GM18526 (cell line): Measurements from ENCODE around the gene HDC.

Experiments used
- POLR2A ChIP-seq: IDR thresholded peaks from 3 replicates; pipeline ENCODE4 v1.6.1; 2011; ENCODE audit not compliant: insufficient read length; ENCODE audit errors: extremely low read depth

The HDC gene

GRCh38 chr15:50206020-50206419 lies 59.5 kb downstream of the HDC start:
- no peak for TF ChIP-seq POLR2A

DNA sequence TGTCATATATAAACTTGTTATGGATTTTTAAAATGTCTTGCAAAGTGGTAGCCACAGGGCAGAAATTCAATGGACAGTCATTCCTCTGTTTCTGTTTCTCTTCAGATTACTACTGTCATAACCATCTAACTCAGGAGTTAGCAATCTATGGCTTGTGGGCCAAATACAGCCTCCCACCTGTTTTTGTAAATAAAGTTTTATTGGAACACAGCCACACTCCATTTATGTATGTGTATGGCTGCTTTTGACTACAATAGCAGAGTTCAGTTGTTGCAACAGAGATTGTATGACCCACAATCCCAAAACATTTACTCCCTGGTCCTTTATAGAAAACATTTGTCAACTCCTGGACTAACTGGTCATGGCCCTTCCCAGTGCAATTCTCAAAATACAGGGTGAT lies 63.5 kb downstream of the HDC start:
- no peak for TF ChIP-seq POLR2A

DNA sequence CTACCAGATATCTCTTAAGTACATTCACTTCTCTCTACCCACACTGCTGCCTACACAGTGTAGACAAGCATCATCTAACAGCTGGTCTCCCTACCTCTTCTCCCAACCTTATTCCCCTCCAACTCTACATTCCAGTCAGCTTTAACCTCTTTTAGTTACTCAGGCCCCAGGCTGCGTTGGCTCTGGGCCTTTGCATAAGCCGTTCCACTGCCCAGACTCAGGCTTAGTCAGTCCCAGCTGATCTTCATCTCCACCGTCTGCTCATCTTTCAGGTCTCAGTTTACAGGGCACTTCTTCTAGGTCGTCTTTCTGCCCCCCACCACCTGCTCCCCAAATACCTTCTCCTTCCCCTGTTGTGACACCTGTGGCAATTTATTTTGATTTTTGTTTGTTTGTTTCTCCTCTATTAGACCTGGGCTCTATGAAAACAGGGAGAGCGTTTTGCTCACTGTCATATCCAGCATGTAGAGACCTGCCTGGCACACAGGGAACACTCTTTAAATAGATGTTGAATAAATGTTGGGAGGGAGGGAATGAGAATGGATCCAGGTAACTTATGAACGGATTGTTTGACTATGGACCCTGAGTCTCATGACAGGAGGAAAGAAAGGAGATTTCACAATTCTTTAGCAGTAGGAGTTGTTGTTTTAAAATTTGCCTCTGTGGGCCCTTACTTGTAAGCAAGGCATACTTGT lies 72.5 kb downstream of the HDC start:
- TF ChIP-seq POLR2A = no peak

DNA sequence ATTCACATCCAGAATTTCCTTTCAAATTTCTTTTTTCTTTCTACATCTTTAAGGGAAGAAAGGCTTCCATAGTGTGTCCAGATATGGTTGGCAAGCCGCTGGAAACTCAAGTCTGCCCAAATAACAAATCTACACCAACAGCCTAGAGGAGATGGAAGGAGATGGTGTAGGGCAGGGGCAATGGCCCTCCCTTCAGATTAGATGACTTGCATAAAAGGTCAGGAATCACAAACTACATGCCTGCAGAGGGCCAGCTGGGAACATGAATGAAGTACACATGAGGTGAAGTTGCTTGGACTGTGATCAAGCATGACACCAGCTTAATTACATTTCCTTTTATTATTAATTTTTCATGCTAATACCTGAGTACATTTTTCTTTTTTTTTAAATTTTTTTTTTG lies 73.4 kb downstream of the HDC start:
- no peak for TF ChIP-seq POLR2A
